Fibroblast of lung (primary cell): ENCODE results near the gene CDH4. TPM values are rescaled to one million over a fixed set of nuclear protein-coding genes. Genes with fewer than 3 reads are reported as not detected.

Source experiments
- DNase-seq, 2 donors: peaks; one replicate each; pipeline versions ENCODE4 v3.0.0 to v3.0.0-alpha.2; 2010; ENCODE audit warnings: low read depth in 2 of 2
- H2AFZ ChIP-seq: 2 replicates; pipeline ENCODE4 v1.5.1; 2012; ENCODE audit warnings: low read length, control low read depth, inconsistent platforms
- H3K27ac ChIP-seq: 2 replicates; pipeline ENCODE4 v1.5.1; 2011; ENCODE audit warnings: low read length, control low read depth; ENCODE audit not compliant: insufficient read depth
- H3K27me3 ChIP-seq: 2 replicates; pipeline ENCODE4 v1.5.1; 2011; ENCODE audit warnings: mild to moderate bottlenecking, low read length; ENCODE audit not compliant: control insufficient read depth, insufficient read depth
- H3K36me3 ChIP-seq: 2 replicates; pipeline ENCODE4 v1.5.1; 2011; ENCODE audit warnings: low read length; ENCODE audit not compliant: control insufficient read depth, insufficient read depth
- H3K4me1 ChIP-seq: 2 replicates; pipeline ENCODE4 v1.5.1; 2011; ENCODE audit warnings: low read length; ENCODE audit not compliant: control insufficient read depth, insufficient read depth; ENCODE audit errors: extremely low read depth
- H3K4me2 ChIP-seq: 2 replicates; pipeline ENCODE4 v1.5.1; 2011; ENCODE audit warnings: low read length, control low read depth; ENCODE audit not compliant: insufficient read depth; ENCODE audit errors: extremely low read depth
- H3K4me3 ChIP-seq, 4 experiments: fragments of 200-600 bp in 1 of 4; sonication (generic) in 1 of 4; replicated peaks in 1 of 4; 2 replicates each; pipeline ENCODE4 v1.5.1; 2011 to 2016; ENCODE audit warnings: low read length in 4 of 4, low read depth in 3 of 4, mild to moderate bottlenecking in 3 of 4, control low read depth in 2 of 4, inconsistent platforms in 1 of 4, mixed read lengths in 1 of 4; ENCODE audit not compliant: insufficient read depth in 1 of 4; ENCODE audit errors: control extremely low read depth in 1 of 4
- H3K79me2 ChIP-seq: 2 replicates; pipeline ENCODE4 v1.5.1; 2012; ENCODE audit warnings: mild to moderate bottlenecking, low read length, inconsistent platforms; ENCODE audit not compliant: control insufficient read depth, insufficient read depth
- H3K9ac ChIP-seq: 2 replicates; pipeline ENCODE4 v1.5.1; 2011; ENCODE audit warnings: mild to moderate bottlenecking, low read length, control low read depth; ENCODE audit not compliant: insufficient read depth
- H3K9me3 ChIP-seq: 2 replicates; pipeline ENCODE4 v1.5.1; 2012; ENCODE audit warnings: low read depth, low read length; ENCODE audit not compliant: control insufficient read depth, insufficient read depth
- H4K20me1 ChIP-seq: 2 replicates; pipeline ENCODE4 v1.5.1; 2011; ENCODE audit warnings: low read length; ENCODE audit not compliant: control insufficient read depth, insufficient read depth; ENCODE audit errors: extremely low read depth
- EZH2 ChIP-seq: IDR thresholded peaks from 2 replicates; pipeline ENCODE4 v1.5.1; 2012; ENCODE audit warnings: low read length, control low read depth, mild to moderate bottlenecking; ENCODE audit errors: missing control alignments
- polyA plus RNA-seq, 2 donors: library from polyadenylated mRNA; depleted of rRNA in 1 of 2; stranded (reverse) in 1 of 2; unstranded in 1 of 2; fragments of >200 nt; gene quantifications; 2 replicates each; pipeline ENCODE4 v1.2.1, GENCODE V29; 2011 to 2012; ENCODE audit warnings: missing spikeins in 1 of 2
- total RNA-seq: library from RNA; depleted of rRNA; stranded (reverse); fragments of >200 nt; gene quantifications from 2 replicates; pipeline ENCODE4 v1.2.1, GENCODE V29; 2014
- TF ChIP-seq, protein P1 (sequence below), 2 donors: IDR thresholded peaks in 1 of 2; conservative IDR thresholded peaks in 1 of 2; 1 replicate in 1 of 2; 2 replicates in 1 of 2; pipeline ENCODE4 v1.5.1; 2011 to 2012; ENCODE audit warnings: low read length in 2 of 2, control low read depth in 1 of 2, inconsistent platforms in 1 of 2, low read depth in 1 of 2, mild to moderate bottlenecking in 1 of 2

CDH4 gene
- total and polyA plus RNA-seq, 2 donors (not counting 1 experiment from before 2014, with no cell fraction given), result 4.8 to 6.8 TPM

DNA sequence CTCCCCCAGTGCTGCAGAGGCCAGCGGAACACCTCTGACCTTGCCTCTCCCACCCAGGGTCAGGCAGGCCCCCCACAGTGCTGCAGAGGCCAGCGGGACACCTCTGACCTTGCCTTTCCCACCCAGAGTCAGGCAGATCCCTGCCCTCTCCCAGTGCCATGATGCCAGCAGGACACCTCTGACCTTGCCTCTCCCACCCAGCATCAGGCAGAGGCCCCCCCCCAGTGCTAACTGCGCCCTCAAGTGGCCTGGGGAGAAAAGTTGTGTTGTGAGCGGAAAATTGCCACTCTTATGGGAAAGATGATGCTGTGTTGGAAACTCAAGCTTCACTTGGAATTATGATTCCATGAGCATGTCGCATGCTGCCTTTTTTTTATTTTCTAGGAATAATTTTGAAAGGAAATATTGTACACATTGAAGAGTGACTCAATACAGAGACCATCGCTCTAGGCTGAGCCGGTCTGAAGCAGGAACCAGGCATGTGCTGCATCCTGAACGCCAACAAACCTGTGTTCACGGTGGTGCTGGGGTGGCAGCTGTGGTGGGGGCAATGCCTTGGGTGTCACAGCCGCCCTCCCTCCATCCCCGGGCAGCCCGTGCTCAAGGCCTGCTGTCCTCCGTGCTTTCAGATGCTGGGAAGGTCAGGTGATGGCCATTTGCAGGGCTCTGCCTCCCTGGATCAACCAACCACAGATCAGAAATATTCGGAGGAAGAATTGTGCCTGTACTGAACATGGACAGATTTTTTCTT lies 98.6 kb downstream of the CDH4 start:
- Histone ChIP-seq H3K9ac (no peak overlapping the region), H3K79me2 (no peaks in the 10 kb centered on the region), H3K4me1 (peaks cover 4% of the 10 kb centered on the region), H3K27ac (no peak overlapping the region), H3K27me3 (no peaks in the 10 kb centered on the region), H3K4me3 (no peak overlapping the region), H4K20me1 (no peaks in the 10 kb centered on the region), H2AFZ (no peak overlapping the region), H3K4me2 (no peak overlapping the region), H3K36me3 (no peaks in the 10 kb centered on the region), H3K9me3 (no peaks in the 10 kb centered on the region)
- no peak for DNase-seq
- TF ChIP-seq, protein P1, sequence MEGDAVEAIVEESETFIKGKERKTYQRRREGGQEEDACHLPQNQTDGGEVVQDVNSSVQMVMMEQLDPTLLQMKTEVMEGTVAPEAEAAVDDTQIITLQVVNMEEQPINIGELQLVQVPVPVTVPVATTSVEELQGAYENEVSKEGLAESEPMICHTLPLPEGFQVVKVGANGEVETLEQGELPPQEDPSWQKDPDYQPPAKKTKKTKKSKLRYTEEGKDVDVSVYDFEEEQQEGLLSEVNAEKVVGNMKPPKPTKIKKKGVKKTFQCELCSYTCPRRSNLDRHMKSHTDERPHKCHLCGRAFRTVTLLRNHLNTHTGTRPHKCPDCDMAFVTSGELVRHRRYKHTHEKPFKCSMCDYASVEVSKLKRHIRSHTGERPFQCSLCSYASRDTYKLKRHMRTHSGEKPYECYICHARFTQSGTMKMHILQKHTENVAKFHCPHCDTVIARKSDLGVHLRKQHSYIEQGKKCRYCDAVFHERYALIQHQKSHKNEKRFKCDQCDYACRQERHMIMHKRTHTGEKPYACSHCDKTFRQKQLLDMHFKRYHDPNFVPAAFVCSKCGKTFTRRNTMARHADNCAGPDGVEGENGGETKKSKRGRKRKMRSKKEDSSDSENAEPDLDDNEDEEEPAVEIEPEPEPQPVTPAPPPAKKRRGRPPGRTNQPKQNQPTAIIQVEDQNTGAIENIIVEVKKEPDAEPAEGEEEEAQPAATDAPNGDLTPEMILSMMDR (conservative IDR thresholded peaks at IDR 0.05 in 1 of 2, IDR thresholded peaks at IDR 0.05 in 1 of 2; ENCODE audit: low read depth in 1 of 2, low read length in 2 of 2), result no peak
- no peak for TF ChIP-seq EZH2

DNA sequence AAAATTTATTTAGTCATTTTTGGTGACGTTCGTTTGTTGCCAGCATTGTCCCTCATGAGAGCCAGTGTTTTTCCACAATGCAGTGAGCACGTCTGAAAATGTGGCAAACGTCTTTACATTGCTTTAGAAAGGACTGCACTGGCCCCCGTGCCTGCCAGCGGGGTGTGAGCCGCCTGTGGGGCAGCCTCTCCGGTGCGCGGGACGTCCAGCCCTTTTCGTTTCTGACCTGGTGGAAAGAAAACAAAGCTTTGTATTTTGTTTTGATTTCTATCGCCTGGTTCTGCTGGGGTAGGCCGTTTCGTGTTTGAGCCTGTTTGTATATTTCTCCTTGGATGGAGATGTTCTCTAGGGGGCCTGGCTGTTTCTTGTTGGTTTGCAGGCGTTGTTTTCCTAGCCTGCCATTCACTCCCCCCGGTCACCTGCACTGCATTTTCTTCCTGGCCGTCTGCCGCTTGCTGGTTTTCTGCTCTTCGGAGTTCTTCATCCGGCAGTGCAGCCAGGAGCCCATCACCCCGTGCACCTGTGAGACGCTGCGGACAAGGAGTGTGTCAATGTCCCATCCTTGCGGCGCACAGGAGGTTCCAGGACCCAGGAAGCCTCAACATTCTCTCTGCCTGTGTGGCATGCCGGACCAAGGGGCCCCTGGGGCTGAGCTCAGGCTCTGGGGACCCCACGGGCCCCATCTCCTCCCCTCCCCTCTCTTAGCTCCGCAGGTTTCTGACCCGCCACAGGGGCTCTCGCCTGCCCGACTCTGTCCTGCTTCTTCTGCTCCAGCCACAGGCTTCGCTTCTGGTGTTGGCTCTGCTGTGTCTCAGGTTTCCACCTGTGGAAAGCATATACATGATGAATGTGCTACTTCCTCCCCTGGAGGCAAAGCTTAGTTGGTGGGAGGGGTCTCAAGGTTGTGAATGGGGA lies 100.5 kb downstream of the CDH4 start:
- DNase-seq, result no peak
- no peak overlapping the region for H2AFZ ChIP-seq

More for the DNA sequence above, 100.5 kb downstream of the CDH4 start:
- H3K9me3 ChIP-seq, result no peaks in the 10 kb centered on the region
- H3K27me3 ChIP-seq, result no peaks in the 10 kb centered on the region
- H3K27ac ChIP-seq, result no peak overlapping the region
- peak overlapping the region; percentile 42 for H3K4me2 ChIP-seq
- no peak overlapping the region for H3K4me3 ChIP-seq
- no peak for TF ChIP-seq EZH2
- TF ChIP-seq, protein P1 (conservative IDR thresholded peaks at IDR 0.05 in 1 of 2, IDR thresholded peaks at IDR 0.05 in 1 of 2; ENCODE audit: low read depth in 1 of 2, low read length in 2 of 2), result no peak
- H3K36me3 ChIP-seq, result no peaks in the 10 kb centered on the region
- H3K79me2 ChIP-seq, result no peaks in the 10 kb centered on the region
- H3K9ac ChIP-seq, result no peak overlapping the region
- H3K4me1 ChIP-seq, result peaks cover 4% of the 10 kb centered on the region
- H4K20me1 ChIP-seq, result no peaks in the 10 kb centered on the region
